ENCODE measurements around the gene GZF1.

GRCh38 chr20:23358923-23359593, 2.9 kb upstream of the GZF1 start:
- TF ChIP-seq POLR2A (IDR thresholded peaks at IDR 0.05; ENCODE audit: low read depth, low read length) (no peak), POLR2AphosphoS5 (IDR thresholded peaks at IDR 0.05; ENCODE audit: low read depth, low read length) (no peak), SPI1 (IDR thresholded peaks at IDR 0.05; ENCODE audit: low read depth, low read length) (no peak), POU2F2 (IDR thresholded peaks at IDR 0.05; ENCODE audit: low read depth, low read length) (peak; percentile 52; the same call in 1 of the 2 replicates)
